HG03520 (cell line): ENCODE results near the gene SPSB1.

Experiments
- ATAC-seq: cut with Tn5 transposase; IDR thresholded peaks from one replicate; pipeline ENCODE4 v1.9.1; 2021; ENCODE audit warnings: mild to moderate bottlenecking, moderate library complexity; ENCODE audit not compliant: unreplicated experiment

The SPSB1 gene

GRCh38 chr1:9361630-9362260 lies 69.1 kb downstream of the SPSB1 start:
- ATAC-seq, result no peak

GRCh38 chr1:9362488-9362887 lies 69.8 kb downstream of the SPSB1 start:
- ATAC-seq, result no peak

GRCh38 chr1:9363061-9363471 lies 70.4 kb downstream of the SPSB1 start:
- no peak for ATAC-seq

GRCh38 chr1:9366298-9366697 lies 73.6 kb downstream of the SPSB1 start:
- no peak for ATAC-seq

GRCh38 chr1:9366943-9367780 lies 74.5 kb downstream of the SPSB1 start:
- ATAC-seq, result no peak

- ATAC-seq, result no peak
These were observed 75.1 kb downstream of the SPSB1 start for GRCh38 chr1:9367806-9368205.

- no peak for ATAC-seq
These were observed 75.7 kb downstream of the SPSB1 start for GRCh38 chr1:9368356-9368755.

- no peak for ATAC-seq
These were observed 77.5 kb downstream of the SPSB1 start for GRCh38 chr1:9369964-9370788.

GRCh38 chr1:9371391-9371935 lies 78.8 kb downstream of the SPSB1 start:
- ATAC-seq, result no peak

- ATAC-seq, result no peak
These were observed 79.3 kb downstream of the SPSB1 start for GRCh38 chr1:9371951-9372350.

- ATAC-seq, result no peak
These were observed 80.9 kb downstream of the SPSB1 start for GRCh38 chr1:9373619-9374018.

GRCh38 chr1:9374748-9375341 lies 82.2 kb downstream of the SPSB1 start:
- ATAC-seq, result no peak

GRCh38 chr1:9375912-9376311 lies 83.2 kb downstream of the SPSB1 start:
- ATAC-seq, result no peak

GRCh38 chr1:9376430-9376829 lies 83.7 kb downstream of the SPSB1 start:
- no peak for ATAC-seq

- no peak for ATAC-seq
These were observed 84.2 kb downstream of the SPSB1 start for GRCh38 chr1:9376886-9377333.

GRCh38 chr1:9378801-9379200 lies 86.1 kb downstream of the SPSB1 start:
- ATAC-seq, result no peak

- ATAC-seq, result no peak
These were observed 88.0 kb downstream of the SPSB1 start for GRCh38 chr1:9380711-9381110.

- no peak for ATAC-seq
These were observed 90.2 kb downstream of the SPSB1 start for GRCh38 chr1:9382643-9383491.

- no peak for ATAC-seq
These were observed 91.4 kb downstream of the SPSB1 start for GRCh38 chr1:9384128-9384527.

GRCh38 chr1:9384751-9385245 lies 92.1 kb downstream of the SPSB1 start:
- ATAC-seq, result no peak
